Adrenal gland (tissue), 19 donors: Measurements from ENCODE around the gene PFKP. TPM values are rescaled to one million over a fixed set of nuclear protein-coding genes. Genes with fewer than 3 reads are reported as not detected.

Source experiments
- DNase-seq, 7 donors: peaks; one replicate each; pipeline ENCODE4 v3.0.0-alpha.2; 2019 to 2020
- H3K27ac ChIP-seq, 5 donors: fragments of 200-600 bp; sonication (generic) in 4 of 5; 1 replicate in 3 of 5; 2 replicates in 2 of 5; pipeline versions ENCODE4 v1.5.1 to v1.8.0; 2016 to 2020; ENCODE audit warnings: mild to moderate bottlenecking in 1 of 5
- H3K27me3 ChIP-seq: fragments of 200-600 bp; 2 replicates; pipeline ENCODE4 v1.8.0; 2021
- H3K36me3 ChIP-seq, 2 donors: fragments of 200-600 bp; replicated peaks in 1 of 2; 1 replicate in 1 of 2; 2 replicates in 1 of 2; pipeline versions ENCODE4 v1.5.1 to v1.8.0; 2018 to 2022
- H3K4me1 ChIP-seq, 2 donors: fragments of 200-600 bp; replicated peaks in 1 of 2; 1 replicate in 1 of 2; 2 replicates in 1 of 2; pipeline versions ENCODE4 v1.5.1 to v1.8.0; 2018 to 2021
- H3K4me3 ChIP-seq, 4 donors: fragments of 200-600 bp; sonication (generic) in 3 of 4; one replicate each; pipeline ENCODE4 v1.5.1; 2016 to 2018
- H3K9me3 ChIP-seq, 3 donors: fragments of 200-600 bp; sonication (generic) in 1 of 3; replicated peaks in 1 of 3; 1 replicate in 2 of 3; 2 replicates in 1 of 3; pipeline versions ENCODE4 v1.5.1 to v1.8.0; 2016 to 2021
- CTCF ChIP-seq, 6 experiments: fragments of 450-650 bp in 4 of 6; fragments of 200-600 bp in 2 of 6; sonication (generic) in 1 of 6; IDR thresholded peaks; 1 replicate in 5 of 6; 2 replicates in 1 of 6; pipeline versions ENCODE4 v1.5.1 to v1.8.0; 2016 to 2021; ENCODE audit warnings: antibody characterized with exemption in 6 of 6, mild to moderate bottlenecking in 2 of 6, moderate library complexity in 1 of 6
- POLR2A ChIP-seq, 2 donors: fragments of 450-650 bp; IDR thresholded peaks; one replicate each; pipeline ENCODE4 v1.6.1; 2017; ENCODE audit warnings: antibody characterized with exemption in 2 of 2, mild to moderate bottlenecking in 2 of 2, moderate library complexity in 1 of 2
- WGBS, 4 donors: extraction: QIAGEN DNeasy Blood & Tissue Kit in 2 of 4; methylation state at CpG; one replicate each; pipeline versions ENCODE4 v1.1.5 to v1.1.7; 2013 to 2017; 5-methylcytosine and 5-hydroxymethylcytosine counted together
- intact Hi-C, 2 donors: fragments of 100-400 bp; cut with DNase I; formaldehyde crosslinking; loops; one replicate each; pipeline versions ENCODE4 v1.14.1 to v1.15.0; 2022 to 2023
- long read RNA-seq, 10 donors: library from polyadenylated mRNA in 3 of 10; unstranded in 2 of 10; stranded (forward) in 1 of 10; transcript quantifications; one replicate each; pipeline ENCODE4 v2.0.0 and lab custom pipeline, GENCODE V29; 2021 to 2026
- polyA plus RNA-seq, 3 donors: library from polyadenylated mRNA; stranded (reverse); fragments of 200-250 nt in 2 of 3; fragments of 350-450 nt in 1 of 3; fragmentation: Illumina TruSeq in 1 of 3; extraction: RNeasy Lipid Tissue Mini Kit (QIAGEN cat#74804) in 1 of 3; gene quantifications; one replicate each; pipeline ENCODE4 v1.2.3, GENCODE V29; 2013 to 2014
- total RNA-seq, 9 donors: library from RNA; depleted of rRNA in 4 of 9; stranded (reverse); fragments of >200 nt in 4 of 9; fragments of 120-200 nt in 1 of 9; fragmentation: NEBNext Ultra II Directional in 1 of 9; extraction: Animal tissue kit (Norgen Biotek cat#: 25700) in 1 of 9; gene quantifications; one replicate each; pipeline versions ENCODE4 v1.1.0 to v1.2.4, GENCODE V29; 2013 to 2023
- donor health status: healthy with polysubstance abuse.
- donor health status: Bipolar disorder and iron deficiency.
- donor health status: DM: yes; HTN: yes; CAD: no.
- donor health status: DM: no; HTN: no; CAD: no.
- donor health status: DM: no; HTN: no; CAD: no.
- donor health status: DM: yes; HTN: yes; CAD: no.

The PFKP gene
- total RNA-seq (10 to 100 TPM in 7 of 9 donors, 1 to 10 TPM in 2; 4.6 to 46.6 (median 15.1) TPM), polyA plus RNA-seq (10 to 100 TPM; 15.9 to 40.9 (median 16.9) TPM)
- long read RNA-seq, donor 1 = 0 reads
- long read RNA-seq, donor 2 = 0 reads
- long read RNA-seq, donor 3 = 0 reads
- long read RNA-seq, donor 4, partial matches to known transcripts = 1 of 4 reads
- long read RNA-seq, donor 4, other reads (novel, unspliced or antisense) = 0 of 4 reads
- long read RNA-seq, donor 5, transcript PFKP-203 (22 exons, 2,654 nt) = major isoform, 64 of 80 reads
- long read RNA-seq, donor 5, partial matches to known transcripts = 6 of 80 reads
- long read RNA-seq, donor 5, other reads (novel, unspliced or antisense) = 9 of 80 reads
- long read RNA-seq, donor 6, transcript PFKP-203 (22 exons, 2,654 nt) = major isoform, 10 of 12 reads
- long read RNA-seq, donor 6, partial matches to known transcripts = 1 of 12 reads
- long read RNA-seq, donor 6, other reads (novel, unspliced or antisense) = 1 of 12 reads
- long read RNA-seq, donor 7 = 0 reads
- long read RNA-seq, donor 8 = 0 reads
- long read RNA-seq, donor 9 = 0 reads
- long read RNA-seq, donor 10 = 0 reads

GRCh38 chr10:3067118-3067858 lies at the start of gene PFKP:
Gene PFKP (plus strand): TSS chr10:3067548. CDS start chr10:3067596, 48 bp downstream.
- H3K9me3 ChIP-seq = no peaks in the 10 kb centered on the region
- peak within 1 kb of the TSS in 2 of 5 donors; percentile 48 to 58 for H3K27ac ChIP-seq
- TF ChIP-seq POLR2A (IDR thresholded peaks at IDR 0.05) (no peak), CTCF (IDR thresholded peaks at IDR 0.05) (no peak)
- peaks cover 9% of the 10 kb centered on the region in 2 donors for H3K4me1 ChIP-seq
- peak in 3 of 7 donors; percentile 22 to 36 (median 23) for DNase-seq
- intact Hi-C loops = no loop called here
- 0 to 9% (median 2%) methylated on average over 8 to 86 of the region's 86 CpGs for WGBS, 4 donors
- H3K36me3 ChIP-seq = no peaks in the 10 kb centered on the region
- no peaks in the 10 kb centered on the region for H3K27me3 ChIP-seq
- H3K4me3 ChIP-seq = peak within 1 kb of the TSS; percentile 6 to 77 (median 64)

- Histone ChIP-seq H3K4me3 (no peak overlapping the region), H3K27me3 (no peaks in the 10 kb centered on the region), H3K36me3 (no peaks in the 10 kb centered on the region), H3K4me1 (no peaks in the 10 kb centered on the region), H3K9me3 (no peaks in the 10 kb centered on the region), H3K27ac (no peak overlapping the region)
- intact Hi-C loops = no loop called here
- WGBS, 4 donors = 72 to 94% (median 79%) methylated on average over 4 of the region's 4 CpGs
- DNase-seq = no peak
- TF ChIP-seq CTCF (IDR thresholded peaks at IDR 0.05) = no peak
- no peak for TF ChIP-seq POLR2A (IDR thresholded peaks at IDR 0.05)
Measured at GRCh38 chr10:3018247-3018646, 49.1 kb upstream of the PFKP start.

GRCh38 chr10:3020311-3020710 lies 47.0 kb upstream of the PFKP start:
- Histone ChIP-seq H3K4me3 (no peak overlapping the region), H3K9me3 (no peaks in the 10 kb centered on the region), H3K4me1 (no peaks in the 10 kb centered on the region), H3K36me3 (no peaks in the 10 kb centered on the region), H3K27me3 (no peaks in the 10 kb centered on the region), H3K27ac (no peak overlapping the region)
- WGBS, 4 donors = 85 to 93% (median 89%) methylated on average over 11 to 15 of the region's 15 CpGs
- no peak for TF ChIP-seq POLR2A (IDR thresholded peaks at IDR 0.05)
- DNase-seq = no peak
- intact Hi-C loops = no loop called here

GRCh38 chr10:3020881-3021280 lies 46.5 kb upstream of the PFKP start:
- Histone ChIP-seq H3K36me3 (no peaks in the 10 kb centered on the region), H3K9me3 (no peaks in the 10 kb centered on the region), H3K27me3 (no peaks in the 10 kb centered on the region), H3K4me3 (no peak overlapping the region), H3K4me1 (no peaks in the 10 kb centered on the region), H3K27ac (no peak overlapping the region)
- intact Hi-C loops = no loop called here
- no peak for TF ChIP-seq CTCF (IDR thresholded peaks at IDR 0.05)
- TF ChIP-seq POLR2A (IDR thresholded peaks at IDR 0.05) = no peak
- no peak for DNase-seq
- WGBS, 4 donors = 87 to 91% (median 88%) methylated on average over 19 of the region's 19 CpGs
